MCF 10A (cell line): ENCODE measurements around the gene TRIM28. TPM values are rescaled to one million over a fixed set of nuclear protein-coding genes. Genes with fewer than 3 reads are reported as not detected.
A peak's percentile ranks its signal among the peaks of the same experiment; 100 is the strongest.

Experiments used
- Bru-seq: library from RNA; stranded (reverse); fragments of 400-500 nt; gene quantifications from one replicate; lab custom pipeline; 2021; lab: Mats Ljungman, UMichigan
- BruChase-seq, 2 experiments: library from RNA; stranded (reverse); fragments of 400-500 nt; gene quantifications; one replicate each; lab custom pipeline; 2021; lab: Mats Ljungman, UMichigan
- BruUV-seq: library from RNA; stranded (reverse); fragments of 400-500 nt; replicated peaks from 2 replicates; lab custom pipeline; 2021; lab: Mats Ljungman, UMichigan
- CTCF ChIA-PET: fragments of 300-600 bp; sonication (Branson Sonifier 250); formaldehyde crosslinking; extraction: SDS; loops from one replicate; lab custom pipeline; 2021; ENCODE audit warnings: antibody characterized with exemption, inconsistent platforms; lab: Yijun Ruan, JAX
- POLR2A ChIA-PET: fragments of 300-600, 350-650 bp; sonication (Branson Sonifier 250); formaldehyde crosslinking; extraction: SDS; loops from one replicate; lab custom pipeline; 2020; ENCODE audit warnings: antibody characterized with exemption, inconsistent platforms; lab: Yijun Ruan, JAX
- DNase-seq: peaks from one replicate; pipeline ENCODE4 v3.0.0-alpha.2; 2018; ENCODE audit not compliant: unreplicated experiment
- H3K27ac Mint-ChIP-seq: one replicate; pipeline ENCODE4 v1.8.0; 2022; ENCODE audit warnings: mild to moderate bottlenecking, low read depth, mixed read lengths; ENCODE audit not compliant: unreplicated experiment
- H3K27me3 Mint-ChIP-seq: one replicate; pipeline ENCODE4 v1.8.0; 2022; ENCODE audit warnings: mixed read lengths; ENCODE audit not compliant: insufficient read depth, unreplicated experiment
- H3K36me3 Mint-ChIP-seq: one replicate; pipeline ENCODE4 v1.8.0; 2022; ENCODE audit warnings: mild to moderate bottlenecking, moderate library complexity, mixed read lengths; ENCODE audit not compliant: insufficient read depth, unreplicated experiment
- H3K4me1 Mint-ChIP-seq: one replicate; pipeline ENCODE4 v1.8.0; 2022; ENCODE audit warnings: mixed read lengths; ENCODE audit not compliant: insufficient read depth, unreplicated experiment
- H3K4me3 Mint-ChIP-seq: one replicate; pipeline ENCODE4 v1.8.0; 2022; ENCODE audit warnings: mild to moderate bottlenecking, moderate library complexity, mixed read lengths; ENCODE audit not compliant: unreplicated experiment
- H3K9me3 Mint-ChIP-seq: one replicate; pipeline ENCODE4 v1.8.0; 2022; ENCODE audit warnings: mixed read lengths; ENCODE audit not compliant: unreplicated experiment
- CTCF ChIP-seq: fragments of 200-600 bp; IDR thresholded peaks from one replicate; pipeline ENCODE4 v1.8.0; 2022; ENCODE audit warnings: antibody characterized with exemption, mild to moderate bottlenecking; ENCODE audit not compliant: unreplicated experiment
- intact Hi-C: fragments of 100-400 bp; cut with micrococcal nuclease; formaldehyde crosslinking; loops from 2 replicates; pipeline ENCODE4 v1.14.1; 2022
- long read RNA-seq: library from polyadenylated mRNA; stranded (forward); transcript quantifications from one replicate; pipeline ENCODE4 v2.0.0, GENCODE V29; 2022
- total RNA-seq: library from RNA; stranded (reverse); gene quantifications from 2 replicates; pipeline ENCODE4 v1.2.3, GENCODE V29; 2022

The TRIM28 gene
- 236 and 290 TPM in 2 replicates for total RNA-seq
- Bru-seq, nascent RNA, result percentile 85 among the genes with signal in this experiment
- BruChase-seq, experiment 1, labeled RNA remaining after a 6-hour chase, result percentile 97 among the genes with signal in this experiment
- percentile 94 among the genes with signal in this experiment for BruChase-seq, experiment 2, labeled RNA remaining after a 2-hour chase
- long read RNA-seq, transcript TRIM28-213 (4 exons, 714 nt), result minor isoform, 6 of 366 reads
- long read RNA-seq, transcript TRIM28-201 (17 exons, 2,960 nt), result major isoform, 278 of 366 reads
- long read RNA-seq, partial matches to known transcripts, result 57 of 366 reads
- long read RNA-seq, other reads (novel, unspliced or antisense), result 25 of 366 reads

GRCh38 chr19:58543826-58544590, at the start of gene TRIM28:
TRIM28 (plus strand) TSS chr19:58544064; CDS start chr19:58544758, 694 bp downstream.
- H3K9me3 Mint-ChIP-seq, result no peaks in the 10 kb centered on the region
- H3K27ac Mint-ChIP-seq, result peak within 1 kb of the TSS; percentile 98
- peaks cover 42% of the 10 kb centered on the region for H3K36me3 Mint-ChIP-seq
- ChIA-PET POLR2A (interaction anchor here (0.6 to 5.9 kb wide), 31 partner anchors 9 to 1353 kb away, joined by 3 to 194 read pairs (median 4); partner anchors contain the start of genes CHMP2A, MZF1, UBE2M and ZBTB45), CTCF (interaction anchor here (1.0 to 2.0 kb wide), 5 partner anchors 11 to 35 kb away, joined by 3 to 14 read pairs (median 3); partner anchors contain the start of gene ZBTB45)
- H3K4me1 Mint-ChIP-seq, result peaks cover 20% of the 10 kb centered on the region
- DNase-seq, result peak; percentile 99
- intact Hi-C loops, result loop anchor here (1.0 to 2.0 kb wide), 2 partner anchors 25 to 29 kb away; partner anchors contain the start of genes MZF1 and ZBTB45
- H3K4me3 Mint-ChIP-seq, result peak within 1 kb of the TSS; percentile 84
- TF ChIP-seq CTCF, result no peak
- H3K27me3 Mint-ChIP-seq, result peaks cover 11% of the 10 kb centered on the region
- no TSS peak for BruUV-seq

- intact Hi-C loops, result no loop called here
- H3K36me3 Mint-ChIP-seq, result peaks cover 9% of the 10 kb centered on the region
- H3K9me3 Mint-ChIP-seq, result peaks cover 16% of the 10 kb centered on the region
- ChIA-PET CTCF (no interaction called here), POLR2A (no interaction called here)
- BruUV-seq, result no TSS peak
- peak overlapping the region; percentile 57 for H3K27ac Mint-ChIP-seq
- TF ChIP-seq CTCF, result no peak
- H3K4me3 Mint-ChIP-seq, result peak overlapping the region; percentile 83
- H3K27me3 Mint-ChIP-seq, result no peaks in the 10 kb centered on the region
- DNase-seq, result no peak
- H3K4me1 Mint-ChIP-seq, result peaks cover 17% of the 10 kb centered on the region
Measured at GRCh38 chr19:58497634-58498170, 46.2 kb upstream of the TRIM28 start.

- peak overlapping the region; percentile 86 for H3K27ac Mint-ChIP-seq
- CTCF ChIA-PET, result no interaction called here
- H3K9me3 Mint-ChIP-seq, result peaks cover 22% of the 10 kb centered on the region
- no peaks in the 10 kb centered on the region for H3K27me3 Mint-ChIP-seq
- DNase-seq, result no peak
- H3K4me1 Mint-ChIP-seq, result peaks cover 17% of the 10 kb centered on the region
- BruUV-seq, result TSS peak; percentile 71
- H3K4me3 Mint-ChIP-seq, result peak overlapping the region; percentile 83
- TF ChIP-seq CTCF, result no peak
- H3K36me3 Mint-ChIP-seq, result peaks cover 15% of the 10 kb centered on the region
- intact Hi-C loops, result no loop called here
- POLR2A ChIA-PET, result interaction anchor here (0.6 to 2.5 kb wide), 9 partner anchors 14 to 180 kb away, joined by 3 to 27 read pairs (median 6); partner anchors contain the start of genes CHMP2A, TRIM28, ZBTB45 and ZSCAN22
Measured at GRCh38 chr19:58498316-58499020, 45.4 kb upstream of the TRIM28 start.
